ENCODE results near the gene EIF4G3. TPM values are rescaled to one million over a fixed set of nuclear protein-coding genes. Genes with fewer than 3 reads are reported as not detected.

The EIF4G3 gene
- total RNA-seq, 4 donors from 2014 or later, result 41.2 to 57.3 (median 50.0) TPM

GRCh38 chr1:21089299-21089698, 87.4 kb downstream of the EIF4G3 start:
- no peaks in the 10 kb centered on the region for H3K27me3 ChIP-seq
- TF ChIP-seq, protein P1, sequence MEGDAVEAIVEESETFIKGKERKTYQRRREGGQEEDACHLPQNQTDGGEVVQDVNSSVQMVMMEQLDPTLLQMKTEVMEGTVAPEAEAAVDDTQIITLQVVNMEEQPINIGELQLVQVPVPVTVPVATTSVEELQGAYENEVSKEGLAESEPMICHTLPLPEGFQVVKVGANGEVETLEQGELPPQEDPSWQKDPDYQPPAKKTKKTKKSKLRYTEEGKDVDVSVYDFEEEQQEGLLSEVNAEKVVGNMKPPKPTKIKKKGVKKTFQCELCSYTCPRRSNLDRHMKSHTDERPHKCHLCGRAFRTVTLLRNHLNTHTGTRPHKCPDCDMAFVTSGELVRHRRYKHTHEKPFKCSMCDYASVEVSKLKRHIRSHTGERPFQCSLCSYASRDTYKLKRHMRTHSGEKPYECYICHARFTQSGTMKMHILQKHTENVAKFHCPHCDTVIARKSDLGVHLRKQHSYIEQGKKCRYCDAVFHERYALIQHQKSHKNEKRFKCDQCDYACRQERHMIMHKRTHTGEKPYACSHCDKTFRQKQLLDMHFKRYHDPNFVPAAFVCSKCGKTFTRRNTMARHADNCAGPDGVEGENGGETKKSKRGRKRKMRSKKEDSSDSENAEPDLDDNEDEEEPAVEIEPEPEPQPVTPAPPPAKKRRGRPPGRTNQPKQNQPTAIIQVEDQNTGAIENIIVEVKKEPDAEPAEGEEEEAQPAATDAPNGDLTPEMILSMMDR (IDR thresholded peaks at IDR 0.05), result no peak
- TF ChIP-seq POLR2A (IDR thresholded peaks at IDR 0.05) (no peak), EP300 (IDR thresholded peaks at IDR 0.05) (no peak)
- no peak overlapping the region for H3K27ac ChIP-seq
- no peak overlapping the region for H3K4me3 ChIP-seq
- WGBS, 2 donors, result 85% methylated on average over 2 of the region's 2 CpGs
- H3K4me1 ChIP-seq, result peaks cover 0 to 27% (median 16%) of the 10 kb centered on the region in 4 donors
- DNase-seq (ENCODE audit: low spot score in 2 of 2), result no peak
- no peaks in the 10 kb centered on the region for H3K9me3 ChIP-seq
- H3K36me3 ChIP-seq, result peaks cover 0 to 26% (median 0%) of the 10 kb centered on the region in 3 donors

- WGBS, 2 donors, result 67 to 75% methylated on average over 4 of the region's 4 CpGs
- H3K4me3 ChIP-seq, result no peak overlapping the region
- no peaks in the 10 kb centered on the region for H3K9me3 ChIP-seq
- H3K27ac ChIP-seq, result no peak overlapping the region
- no peaks in the 10 kb centered on the region for H3K27me3 ChIP-seq
- H3K4me1 ChIP-seq, result peaks cover 0 to 3% (median 0%) of the 10 kb centered on the region in 4 donors
- peaks cover 0 to 33% (median 0%) of the 10 kb centered on the region in 3 donors for H3K36me3 ChIP-seq
- no peak for TF ChIP-seq EP300 (IDR thresholded peaks at IDR 0.05)
- no peak for TF ChIP-seq POLR2A (IDR thresholded peaks at IDR 0.05)
- TF ChIP-seq, protein P1 (IDR thresholded peaks at IDR 0.05), result no peak
- DNase-seq (ENCODE audit: low spot score in 2 of 2), result no peak
Measured at GRCh38 chr1:21084111-21084810, 92.4 kb downstream of the EIF4G3 start.

DNA sequence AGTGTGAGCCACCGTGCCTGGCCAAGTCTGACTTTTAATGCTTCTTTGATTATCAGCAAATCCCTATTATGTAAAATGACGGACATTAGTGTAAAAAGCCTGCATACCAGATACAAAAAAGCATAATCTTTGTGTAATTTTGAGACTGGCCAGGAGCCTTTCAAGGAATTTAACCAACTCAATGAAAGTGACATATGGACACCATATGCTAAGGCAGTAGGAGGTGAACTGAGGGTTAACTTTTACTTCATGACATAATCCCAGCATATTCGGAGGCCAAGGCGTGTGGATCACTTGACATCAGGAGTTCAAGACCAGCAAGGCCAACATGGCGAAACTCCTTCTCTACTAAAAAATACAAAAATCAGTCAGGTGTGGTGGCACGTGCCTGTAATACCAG, 94.6 kb downstream of the EIF4G3 start:
- H3K9me3 ChIP-seq, result no peaks in the 10 kb centered on the region
- H3K4me1 ChIP-seq, result no peaks in the 10 kb centered on the region
- TF ChIP-seq EP300 (IDR thresholded peaks at IDR 0.05) (no peak), POLR2A (IDR thresholded peaks at IDR 0.05) (no peak)
- TF ChIP-seq, protein P1 (IDR thresholded peaks at IDR 0.05), result no peak
- H3K4me3 ChIP-seq, result no peak overlapping the region
- no peak for DNase-seq (ENCODE audit: low spot score in 2 of 2)
- peaks cover 0 to 19% (median 0%) of the 10 kb centered on the region in 3 donors for H3K36me3 ChIP-seq
- H3K27me3 ChIP-seq, result no peaks in the 10 kb centered on the region
- H3K27ac ChIP-seq, result no peak overlapping the region
- 85% methylated on average over 6 of the region's 6 CpGs for WGBS, 2 donors

GRCh38 chr1:21077085-21077484, 99.6 kb downstream of the EIF4G3 start:
- Histone ChIP-seq H3K4me1 (peaks cover 0 to 13% (median 0%) of the 10 kb centered on the region in 4 donors), H3K27me3 (no peaks in the 10 kb centered on the region), H3K4me3 (no peak overlapping the region), H3K9me3 (no peaks in the 10 kb centered on the region), H3K27ac (no peak overlapping the region), H3K36me3 (peaks cover 0 to 3% (median 0%) of the 10 kb centered on the region in 3 donors)
- TF ChIP-seq EP300 (IDR thresholded peaks at IDR 0.05) (no peak), POLR2A (IDR thresholded peaks at IDR 0.05) (no peak)
- TF ChIP-seq, protein P1 (IDR thresholded peaks at IDR 0.05), result no peak
- no peak for DNase-seq (ENCODE audit: low spot score in 2 of 2)

GRCh38 chr1:21072721-21073120, 104.0 kb downstream of the EIF4G3 start:
- 63 to 65% methylated on average over 3 of the region's 3 CpGs for WGBS, 2 donors
- Histone ChIP-seq H3K27me3 (no peaks in the 10 kb centered on the region), H3K27ac (no peak overlapping the region), H3K4me1 (peaks cover 0 to 22% (median 0%) of the 10 kb centered on the region in 4 donors), H3K36me3 (no peaks in the 10 kb centered on the region), H3K9me3 (no peaks in the 10 kb centered on the region), H3K4me3 (no peak overlapping the region)
- TF ChIP-seq EP300 (IDR thresholded peaks at IDR 0.05) (no peak), POLR2A (IDR thresholded peaks at IDR 0.05) (no peak)
- TF ChIP-seq, protein P1 (IDR thresholded peaks at IDR 0.05), result no peak
- no peak for DNase-seq (ENCODE audit: low spot score in 2 of 2)
